RWPE2 (cell line): Measurements from ENCODE around the gene PCDHA4.
A peak's percentile ranks its signal among the peaks of the same experiment; 100 is the strongest.
"Not testable (repeated sequence)": the region's sequence is repeated elsewhere in the genome, so short reads cannot be mapped to it uniquely, and the experiment has no call there.

ENCODE experiments used
- ATAC-seq: fragments of 200-7000 bp; cut with Tn5 transposase; 3 replicates; pipeline ENCODE4 v1.9.1; 2021; ENCODE audit warnings: low read depth
- DNase-seq: peaks from one replicate; pipeline ENCODE4 v3.0.0-alpha.2; 2020; ENCODE audit warnings: low spot score
- H3K27ac ChIP-seq: fragments of 450-650 bp; 2 replicates; pipeline ENCODE4 v1.5.1; 2017; ENCODE audit warnings: mild to moderate bottlenecking; ENCODE audit not compliant: poor library complexity, severe bottlenecking
- H3K27me3 ChIP-seq: fragments of 250-450 bp; sonication (Bioruptor Pico); 2 replicates; pipeline ENCODE4 v1.5.1; 2021; ENCODE audit warnings: mild to moderate bottlenecking, moderate library complexity; ENCODE audit not compliant: insufficient read depth, poor library complexity, severe bottlenecking
- H3K36me3 ChIP-seq: fragments of 250-450 bp; sonication (Bioruptor Pico); 2 replicates; pipeline ENCODE4 v1.5.1; 2020; ENCODE audit warnings: low read depth, mild to moderate bottlenecking, moderate library complexity
- H3K4me1 ChIP-seq: fragments of 250-450 bp; sonication (Bioruptor Pico); 2 replicates; pipeline ENCODE4 v1.5.1; 2021; ENCODE audit warnings: mild to moderate bottlenecking, moderate library complexity; ENCODE audit not compliant: insufficient read depth, poor library complexity, severe bottlenecking
- H3K4me3 ChIP-seq: fragments of 250-450 bp; sonication (Bioruptor Pico); 2 replicates; pipeline ENCODE4 v1.5.1; 2021; ENCODE audit warnings: mild to moderate bottlenecking, moderate library complexity; ENCODE audit not compliant: severe bottlenecking
- H3K9me3 ChIP-seq: fragments of 250-450 bp; sonication (Bioruptor Pico); 2 replicates; pipeline ENCODE4 v1.5.1; 2021; ENCODE audit warnings: mild to moderate bottlenecking, moderate library complexity; ENCODE audit not compliant: severe bottlenecking
- CTCF ChIP-seq: fragments of 450-650 bp; IDR thresholded peaks from one replicate; pipeline ENCODE4 v1.5.1; 2017; ENCODE audit warnings: mild to moderate bottlenecking, moderate library complexity; ENCODE audit not compliant: poor library complexity, severe bottlenecking

Gene PCDHA4

GRCh38 chr5:140795259-140795641, 11.6 kb upstream of the PCDHA4 start:
- peaks cover 4% of the 10 kb centered on the region for H3K9me3 ChIP-seq
- peak; percentile 45 for TF ChIP-seq CTCF
- H3K27ac ChIP-seq: no peak overlapping the region
- H3K4me1 ChIP-seq: no peaks in the 10 kb centered on the region
- DNase-seq (no peak), ATAC-seq (no peak; the same call in 2 of the 3 replicates)
- H3K36me3 ChIP-seq: no peaks in the 10 kb centered on the region
- no peak overlapping the region for H3K4me3 ChIP-seq
- H3K27me3 ChIP-seq: peaks cover 41% of the 10 kb centered on the region

- H3K4me3 ChIP-seq, H3K4me1 ChIP-seq, H3K9me3 ChIP-seq, H3K36me3 ChIP-seq, ATAC-seq, H3K27ac ChIP-seq: not testable (repeated sequence)
- peaks cover 40% of the 10 kb centered on the region for H3K27me3 ChIP-seq
- DNase-seq: peak; percentile 63
Measured at GRCh38 chr5:140796072-140796717, 10.7 kb upstream of the PCDHA4 start.

GRCh38 chr5:140796718-140797095, 10.2 kb upstream of the PCDHA4 start:
- Histone ChIP-seq H3K27me3 (peaks cover 40% of the 10 kb centered on the region), H3K4me1 (no peaks in the 10 kb centered on the region), H3K27ac (no peak overlapping the region), H3K4me3 (no peak overlapping the region), H3K36me3 (no peaks in the 10 kb centered on the region), H3K9me3 (peaks cover 4% of the 10 kb centered on the region)
- ATAC-seq (no peak), DNase-seq (peak; percentile 57)
- TF ChIP-seq CTCF: no peak

- Histone ChIP-seq H3K4me1 (no peaks in the 10 kb centered on the region), H3K36me3 (no peaks in the 10 kb centered on the region), H3K9me3 (peaks cover 2% of the 10 kb centered on the region), H3K4me3 (no peak within 1 kb of the TSS), H3K27me3 (peaks cover 25% of the 10 kb centered on the region), H3K27ac (no peak within 1 kb of the TSS)
- TF ChIP-seq CTCF: peak; percentile 20
- no peak for DNase-seq
- no peak for ATAC-seq
Measured at GRCh38 chr5:140800816-140801493, 5.9 kb upstream of the PCDHA4 start, which contains the start of gene PCDHA3. Gene PCDHA3, plus strand, starts transcription at chr5:140801057.

- no peak for DNase-seq
- Histone ChIP-seq H3K27me3 (peaks cover 30% of the 10 kb centered on the region), H3K4me3 (no peak overlapping the region), H3K36me3 (no peaks in the 10 kb centered on the region), H3K27ac (no peak overlapping the region), H3K9me3 (peaks cover 2% of the 10 kb centered on the region), H3K4me1 (no peaks in the 10 kb centered on the region)
- ATAC-seq: no peak
- no peak for TF ChIP-seq CTCF
Measured at GRCh38 chr5:140801494-140801841, 5.4 kb upstream of the PCDHA4 start.

- peaks cover 36% of the 10 kb centered on the region for H3K27me3 ChIP-seq
- H3K4me3 ChIP-seq, ATAC-seq, H3K27ac ChIP-seq, DNase-seq, H3K36me3 ChIP-seq, H3K4me1 ChIP-seq, H3K9me3 ChIP-seq: not testable (repeated sequence)
Measured at GRCh38 chr5:140802381-140802780, 4.5 kb upstream of the PCDHA4 start.
